Jurkat, Clone E6-1 (cell line): ENCODE data around the gene MEI4.
"Not testable (repeated sequence)": the region's sequence is repeated elsewhere in the genome, so short reads cannot be mapped to it uniquely, and the experiment has no call there.

Experiments used
- DNase-seq: peaks from one replicate; pipeline ENCODE4 v3.0.0-alpha.2; 2011; ENCODE audit warnings: low read depth, low spot score
- H3K4me3 ChIP-seq: 2 replicates; pipeline ENCODE4 v1.5.1; 2011; ENCODE audit warnings: mild to moderate bottlenecking, low read length, control low read depth, moderate library complexity

MEI4 gene

GRCh38 chr6:77666846-77667245 is 14.0 kb downstream of the MEI4 start:
- H3K4me3 ChIP-seq, result no peak overlapping the region
- no peak for DNase-seq

GRCh38 chr6:77669913-77670312 is 17.1 kb downstream of the MEI4 start:
- no peak for DNase-seq
- no peak overlapping the region for H3K4me3 ChIP-seq

- no peak overlapping the region for H3K4me3 ChIP-seq
- DNase-seq, result no peak
These were observed 21.4 kb downstream of the MEI4 start for GRCh38 chr6:77674211-77674610.

GRCh38 chr6:77678048-77678447 is 25.2 kb downstream of the MEI4 start:
- H3K4me3 ChIP-seq, result no peak overlapping the region
- no peak for DNase-seq

- H3K4me3 ChIP-seq, result no peak overlapping the region
- DNase-seq, result no peak
These were observed 30.7 kb downstream of the MEI4 start for GRCh38 chr6:77683515-77683914.

- DNase-seq, result no peak
- H3K4me3 ChIP-seq, result no peak overlapping the region
These were observed 34.1 kb downstream of the MEI4 start for GRCh38 chr6:77686931-77687330.

- no peak overlapping the region for H3K4me3 ChIP-seq
- no peak for DNase-seq
These were observed 35.8 kb downstream of the MEI4 start for GRCh38 chr6:77688649-77689048.

- not testable (repeated sequence) for H3K4me3 ChIP-seq, DNase-seq
These were observed 47.3 kb downstream of the MEI4 start for GRCh38 chr6:77700095-77700494.

GRCh38 chr6:77707603-77708002 is 54.8 kb downstream of the MEI4 start:
- no peak for DNase-seq
- no peak overlapping the region for H3K4me3 ChIP-seq

- no peak for DNase-seq
- H3K4me3 ChIP-seq, result no peak overlapping the region
These were observed 62.7 kb downstream of the MEI4 start for GRCh38 chr6:77715588-77715987.

GRCh38 chr6:77716311-77716710 is 63.5 kb downstream of the MEI4 start:
- DNase-seq, result no peak
- H3K4me3 ChIP-seq, result no peak overlapping the region

- DNase-seq, H3K4me3 ChIP-seq: not testable (repeated sequence)
These were observed 83.2 kb downstream of the MEI4 start for GRCh38 chr6:77736010-77736409.

GRCh38 chr6:77740380-77740779 is 87.5 kb downstream of the MEI4 start:
- H3K4me3 ChIP-seq, result no peak overlapping the region

GRCh38 chr6:77752156-77752555 is 99.3 kb downstream of the MEI4 start:
- DNase-seq, result not testable (repeated sequence)

More at GRCh38 chr6:77740380-77740779, 87.5 kb downstream of the MEI4 start:
- DNase-seq, result peak; percentile 4

GRCh38 chr6:77762386-77762785 is 109.5 kb downstream of the MEI4 start:
- no peak overlapping the region for H3K4me3 ChIP-seq
- no peak for DNase-seq

More at GRCh38 chr6:77752156-77752555, 99.3 kb downstream of the MEI4 start:
- not testable (repeated sequence) for H3K4me3 ChIP-seq

- no peak overlapping the region for H3K4me3 ChIP-seq
- DNase-seq, result no peak
These were observed 110.3 kb downstream of the MEI4 start for GRCh38 chr6:77763124-77763523.

GRCh38 chr6:77764364-77764763 is 111.5 kb downstream of the MEI4 start:
- no peak for DNase-seq
- no peak overlapping the region for H3K4me3 ChIP-seq

- no peak overlapping the region for H3K4me3 ChIP-seq
- DNase-seq, result no peak
These were observed 120.5 kb downstream of the MEI4 start for GRCh38 chr6:77773157-77773822.

- H3K4me3 ChIP-seq, result no peak overlapping the region
- peak; percentile 3 for DNase-seq
These were observed 121.6 kb downstream of the MEI4 start for GRCh38 chr6:77774457-77774856.

GRCh38 chr6:77776441-77776840 is 123.6 kb downstream of the MEI4 start:
- no peak for DNase-seq
- no peak overlapping the region for H3K4me3 ChIP-seq

- no peak for DNase-seq
- H3K4me3 ChIP-seq, result no peak overlapping the region
These were observed 125.7 kb downstream of the MEI4 start for GRCh38 chr6:77778527-77778926.
